Liver (tissue), 9 donors: ENCODE measurements around the gene CELF3. TPM values are rescaled to one million over a fixed set of nuclear protein-coding genes. Genes with fewer than 3 reads are reported as not detected.

ENCODE experiments used
- DNase-seq: peaks from one replicate; pipeline ENCODE4 v3.0.0-alpha.2; 2017; ENCODE audit warnings: low spot score
- H3K27ac ChIP-seq, 2 donors: one replicate each; pipeline ENCODE4 v1.7.0; 2013; ENCODE audit warnings: inconsistent platforms in 2 of 2, low read length in 2 of 2, control low read depth in 1 of 2, low read depth in 1 of 2, mild to moderate bottlenecking in 1 of 2
- H3K27me3 ChIP-seq, 4 donors: one replicate each; pipeline versions ENCODE4 v1.6.1 to v1.7.0; 2013; ENCODE audit warnings: low read length in 3 of 4, inconsistent platforms in 1 of 4, mild to moderate bottlenecking in 1 of 4, moderate library complexity in 1 of 4; ENCODE audit not compliant: control insufficient read depth in 4 of 4, insufficient read depth in 4 of 4
- H3K36me3 ChIP-seq, 4 donors: one replicate each; pipeline versions ENCODE4 v1.6.1 to v1.7.0; 2013; ENCODE audit warnings: low read length in 3 of 4, mild to moderate bottlenecking in 3 of 4, low read depth in 1 of 4, moderate library complexity in 1 of 4; ENCODE audit not compliant: control insufficient read depth in 4 of 4, insufficient read depth in 3 of 4
- H3K4me1 ChIP-seq, 4 donors: one replicate each; pipeline versions ENCODE4 v1.6.1 to v1.7.0; 2013; ENCODE audit warnings: low read length in 3 of 4, mild to moderate bottlenecking in 3 of 4, moderate library complexity in 1 of 4; ENCODE audit not compliant: control insufficient read depth in 4 of 4, insufficient read depth in 4 of 4
- H3K4me3 ChIP-seq, 3 donors: one replicate each; pipeline versions ENCODE4 v1.6.1 to v1.7.0; 2013; ENCODE audit warnings: low read length in 3 of 3, control low read depth in 1 of 3, low read depth in 1 of 3, mild to moderate bottlenecking in 1 of 3
- H3K9ac ChIP-seq, 2 donors: one replicate each; pipeline ENCODE4 v1.7.0; 2013; ENCODE audit warnings: low read length in 2 of 2, mild to moderate bottlenecking in 2 of 2, moderate library complexity in 2 of 2, control low read depth in 1 of 2, low read depth in 1 of 2
- H3K9me3 ChIP-seq, 4 donors: one replicate each; pipeline versions ENCODE4 v1.6.1 to v1.7.0; 2013; ENCODE audit warnings: low read length in 3 of 4; ENCODE audit not compliant: control insufficient read depth in 4 of 4
- EGR1 ChIP-seq, 2 donors: IDR thresholded peaks; 2 replicates each; pipeline ENCODE4 v1.6.1; 2016 to 2018; ENCODE audit warnings: antibody characterized with exemption in 2 of 2, low read depth in 2 of 2
- FOXA2 ChIP-seq: IDR thresholded peaks from 2 replicates; pipeline ENCODE4 v1.6.1; 2016; ENCODE audit warnings: antibody characterized with exemption
- HNF4A ChIP-seq, 2 donors: conservative IDR thresholded peaks; 2 replicates each; pipeline ENCODE4 v1.6.1; 2016; ENCODE audit warnings: antibody characterized with exemption in 2 of 2, mild to moderate bottlenecking in 2 of 2
- HNF4G ChIP-seq: IDR thresholded peaks from 2 replicates; pipeline ENCODE4 v1.6.1; 2016; ENCODE audit warnings: antibody characterized with exemption
- RAD21 ChIP-seq, 2 donors: IDR thresholded peaks; 2 replicates each; pipeline ENCODE4 v1.6.1; 2016; ENCODE audit warnings: antibody characterized with exemption in 2 of 2, mild to moderate bottlenecking in 2 of 2
- RXRA ChIP-seq, 2 donors: IDR thresholded peaks; 2 replicates each; pipeline ENCODE4 v1.6.1; 2017 to 2018; ENCODE audit warnings: antibody characterized with exemption in 2 of 2, mild to moderate bottlenecking in 1 of 2
- WGBS: extraction: QIAGEN DNeasy Blood & Tissue Kit; methylation state at CpG from one replicate; pipeline ENCODE4 v1.1.7; 2013; 5-methylcytosine and 5-hydroxymethylcytosine counted together
- polyA plus RNA-seq, 2 donors: library from polyadenylated mRNA; stranded (reverse) in 1 of 2; unstranded in 1 of 2; fragments of 200-250 nt in 1 of 2; fragments of >200 nt in 1 of 2; fragmentation: Nextera tagmentation in 1 of 2; extraction: Ambion mirVana in 1 of 2; gene quantifications; one replicate each; pipeline versions ENCODE4 v1.2.1 to v1.2.3, GENCODE V29; 2013 to 2015
- total RNA-seq, 2 donors: library from RNA; depleted of rRNA; stranded (reverse); fragments of >200 nt; gene quantifications; one replicate each; pipeline ENCODE4 v1.2.3, GENCODE V29; 2014
- TF ChIP-seq, protein P1 (sequence below): fragments of 150-350 bp; IDR thresholded peaks from 2 replicates; pipeline ENCODE4 v1.5.1; 2017; ENCODE audit warnings: improper control_type of control experiment, low read depth, low read length; ENCODE audit not compliant: missing input control
- TF ChIP-seq, protein P2 (sequence below): IDR thresholded peaks from 2 replicates; pipeline ENCODE4 v1.6.1; 2016; ENCODE audit warnings: antibody characterized with exemption, mild to moderate bottlenecking
- TF ChIP-seq, protein P3 (sequence below): IDR thresholded peaks from 2 replicates; pipeline ENCODE4 v1.6.1; 2016; ENCODE audit warnings: antibody characterized with exemption
- TF ChIP-seq, protein P4 (sequence below): IDR thresholded peaks from 2 replicates; pipeline ENCODE4 v1.6.1; 2016; ENCODE audit warnings: antibody characterized with exemption
- donor health status: healthy.
- donor health status: healthy.
- donor health status: healthy.
- donor health status: healthy.
- donor health status: healthy.

The CELF3 gene
- total and polyA plus RNA-seq, 4 donors: 0.28 TPM; not detected in 3

GRCh38 chr1:151756291-151756690 is 39.7 kb upstream of the CELF3 start:
- no peaks in the 10 kb centered on the region for H3K27me3 ChIP-seq
- H3K9ac ChIP-seq: no peak overlapping the region
- TF ChIP-seq, protein P1, sequence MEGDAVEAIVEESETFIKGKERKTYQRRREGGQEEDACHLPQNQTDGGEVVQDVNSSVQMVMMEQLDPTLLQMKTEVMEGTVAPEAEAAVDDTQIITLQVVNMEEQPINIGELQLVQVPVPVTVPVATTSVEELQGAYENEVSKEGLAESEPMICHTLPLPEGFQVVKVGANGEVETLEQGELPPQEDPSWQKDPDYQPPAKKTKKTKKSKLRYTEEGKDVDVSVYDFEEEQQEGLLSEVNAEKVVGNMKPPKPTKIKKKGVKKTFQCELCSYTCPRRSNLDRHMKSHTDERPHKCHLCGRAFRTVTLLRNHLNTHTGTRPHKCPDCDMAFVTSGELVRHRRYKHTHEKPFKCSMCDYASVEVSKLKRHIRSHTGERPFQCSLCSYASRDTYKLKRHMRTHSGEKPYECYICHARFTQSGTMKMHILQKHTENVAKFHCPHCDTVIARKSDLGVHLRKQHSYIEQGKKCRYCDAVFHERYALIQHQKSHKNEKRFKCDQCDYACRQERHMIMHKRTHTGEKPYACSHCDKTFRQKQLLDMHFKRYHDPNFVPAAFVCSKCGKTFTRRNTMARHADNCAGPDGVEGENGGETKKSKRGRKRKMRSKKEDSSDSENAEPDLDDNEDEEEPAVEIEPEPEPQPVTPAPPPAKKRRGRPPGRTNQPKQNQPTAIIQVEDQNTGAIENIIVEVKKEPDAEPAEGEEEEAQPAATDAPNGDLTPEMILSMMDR: no peak
- TF ChIP-seq FOXA2: no peak
- H3K9me3 ChIP-seq: no peaks in the 10 kb centered on the region
- H3K4me1 ChIP-seq: no peaks in the 10 kb centered on the region
- 86% methylated on average over 1 of the region's 1 CpG for WGBS
- H3K36me3 ChIP-seq: peaks cover 10 to 43% (median 23%) of the 10 kb centered on the region in 4 donors
- DNase-seq: no peak
- no peak overlapping the region for H3K27ac ChIP-seq
- H3K4me3 ChIP-seq: no peak overlapping the region

GRCh38 chr1:151741516-151741915 is 24.9 kb upstream of the CELF3 start:
- Histone ChIP-seq H3K4me1 (peaks cover 6 to 16% (median 14%) of the 10 kb centered on the region in 4 donors), H3K9ac (no peak overlapping the region), H3K27me3 (no peaks in the 10 kb centered on the region), H3K4me3 (no peak overlapping the region), H3K9me3 (peaks cover 0 to 4% (median 0%) of the 10 kb centered on the region in 4 donors), H3K36me3 (no peaks in the 10 kb centered on the region), H3K27ac (no peak overlapping the region)
- DNase-seq: no peak
- 96% methylated on average over 4 of the region's 4 CpGs for WGBS
- TF ChIP-seq HNF4A (conservative IDR thresholded peaks at IDR 0.05) (no peak), RAD21 (IDR thresholded peaks at IDR 0.05) (no peak)

DNA sequence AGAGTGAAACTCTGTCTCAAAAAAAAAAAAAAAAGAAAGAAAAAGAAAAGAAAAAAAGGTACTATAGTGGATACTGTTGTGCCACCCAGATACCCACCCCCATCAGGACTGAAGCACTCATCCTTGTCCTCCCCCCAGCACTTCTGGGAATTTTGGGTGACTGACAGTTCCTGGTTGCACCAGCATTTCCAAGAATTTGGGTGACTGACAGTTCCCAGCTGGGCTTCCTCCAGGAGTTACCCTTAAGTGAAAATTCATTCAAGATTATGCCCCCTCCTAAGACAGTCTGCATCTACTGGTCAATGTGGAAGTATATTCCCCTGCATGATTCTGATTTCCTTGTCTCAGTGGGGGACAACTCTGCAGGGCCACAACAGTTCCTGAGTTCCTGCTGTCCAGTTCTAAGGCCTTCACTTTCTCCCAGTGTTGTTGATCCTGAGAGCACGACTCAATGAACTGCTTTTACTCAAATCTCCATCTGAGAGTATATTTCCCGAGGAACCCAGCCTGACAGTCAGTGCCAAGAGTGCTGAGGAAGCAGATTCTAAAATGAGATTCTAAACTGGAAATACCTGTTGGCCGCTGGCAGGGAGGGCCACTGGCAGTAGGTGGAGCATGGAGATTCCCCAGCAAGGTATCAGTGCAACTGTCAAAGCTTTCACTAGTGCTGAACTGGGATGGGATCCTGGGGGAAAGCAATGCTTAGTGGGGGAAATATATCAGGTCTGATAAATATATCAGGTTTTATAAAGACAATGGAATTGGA is 23.2 kb upstream of the CELF3 start:
- Histone ChIP-seq H3K4me1 (peaks cover 6 to 19% (median 14%) of the 10 kb centered on the region in 4 donors), H3K9ac (no peak overlapping the region), H3K9me3 (peaks cover 0 to 4% (median 0%) of the 10 kb centered on the region in 4 donors), H3K27ac (peak overlapping the region; percentile 8 to 54), H3K36me3 (no peaks in the 10 kb centered on the region), H3K4me3 (no peak overlapping the region), H3K27me3 (no peaks in the 10 kb centered on the region)
- 33% methylated on average over 3 of the region's 3 CpGs for WGBS
- TF ChIP-seq RAD21 (IDR thresholded peaks at IDR 0.05) (peak; percentile 44 to 50), HNF4A (conservative IDR thresholded peaks at IDR 0.05) (peak in 1 of 2 donors; percentile 26), RXRA (IDR thresholded peaks at IDR 0.05) (peak in 1 of 2 donors; percentile 19), EGR1 (IDR thresholded peaks at IDR 0.05; ENCODE audit: low read depth in 2 of 2) (no peak), HNF4G (no peak)
- TF ChIP-seq, protein P2, sequence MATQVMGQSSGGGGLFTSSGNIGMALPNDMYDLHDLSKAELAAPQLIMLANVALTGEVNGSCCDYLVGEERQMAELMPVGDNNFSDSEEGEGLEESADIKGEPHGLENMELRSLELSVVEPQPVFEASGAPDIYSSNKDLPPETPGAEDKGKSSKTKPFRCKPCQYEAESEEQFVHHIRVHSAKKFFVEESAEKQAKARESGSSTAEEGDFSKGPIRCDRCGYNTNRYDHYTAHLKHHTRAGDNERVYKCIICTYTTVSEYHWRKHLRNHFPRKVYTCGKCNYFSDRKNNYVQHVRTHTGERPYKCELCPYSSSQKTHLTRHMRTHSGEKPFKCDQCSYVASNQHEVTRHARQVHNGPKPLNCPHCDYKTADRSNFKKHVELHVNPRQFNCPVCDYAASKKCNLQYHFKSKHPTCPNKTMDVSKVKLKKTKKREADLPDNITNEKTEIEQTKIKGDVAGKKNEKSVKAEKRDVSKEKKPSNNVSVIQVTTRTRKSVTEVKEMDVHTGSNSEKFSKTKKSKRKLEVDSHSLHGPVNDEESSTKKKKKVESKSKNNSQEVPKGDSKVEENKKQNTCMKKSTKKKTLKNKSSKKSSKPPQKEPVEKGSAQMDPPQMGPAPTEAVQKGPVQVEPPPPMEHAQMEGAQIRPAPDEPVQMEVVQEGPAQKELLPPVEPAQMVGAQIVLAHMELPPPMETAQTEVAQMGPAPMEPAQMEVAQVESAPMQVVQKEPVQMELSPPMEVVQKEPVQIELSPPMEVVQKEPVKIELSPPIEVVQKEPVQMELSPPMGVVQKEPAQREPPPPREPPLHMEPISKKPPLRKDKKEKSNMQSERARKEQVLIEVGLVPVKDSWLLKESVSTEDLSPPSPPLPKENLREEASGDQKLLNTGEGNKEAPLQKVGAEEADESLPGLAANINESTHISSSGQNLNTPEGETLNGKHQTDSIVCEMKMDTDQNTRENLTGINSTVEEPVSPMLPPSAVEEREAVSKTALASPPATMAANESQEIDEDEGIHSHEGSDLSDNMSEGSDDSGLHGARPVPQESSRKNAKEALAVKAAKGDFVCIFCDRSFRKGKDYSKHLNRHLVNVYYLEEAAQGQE: no peak
- TF ChIP-seq, protein P3, sequence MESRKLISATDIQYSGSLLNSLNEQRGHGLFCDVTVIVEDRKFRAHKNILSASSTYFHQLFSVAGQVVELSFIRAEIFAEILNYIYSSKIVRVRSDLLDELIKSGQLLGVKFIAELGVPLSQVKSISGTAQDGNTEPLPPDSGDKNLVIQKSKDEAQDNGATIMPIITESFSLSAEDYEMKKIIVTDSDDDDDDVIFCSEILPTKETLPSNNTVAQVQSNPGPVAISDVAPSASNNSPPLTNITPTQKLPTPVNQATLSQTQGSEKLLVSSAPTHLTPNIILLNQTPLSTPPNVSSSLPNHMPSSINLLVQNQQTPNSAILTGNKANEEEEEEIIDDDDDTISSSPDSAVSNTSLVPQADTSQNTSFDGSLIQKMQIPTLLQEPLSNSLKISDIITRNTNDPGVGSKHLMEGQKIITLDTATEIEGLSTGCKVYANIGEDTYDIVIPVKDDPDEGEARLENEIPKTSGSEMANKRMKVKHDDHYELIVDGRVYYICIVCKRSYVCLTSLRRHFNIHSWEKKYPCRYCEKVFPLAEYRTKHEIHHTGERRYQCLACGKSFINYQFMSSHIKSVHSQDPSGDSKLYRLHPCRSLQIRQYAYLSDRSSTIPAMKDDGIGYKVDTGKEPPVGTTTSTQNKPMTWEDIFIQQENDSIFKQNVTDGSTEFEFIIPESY: no peak
- TF ChIP-seq, protein P4, sequence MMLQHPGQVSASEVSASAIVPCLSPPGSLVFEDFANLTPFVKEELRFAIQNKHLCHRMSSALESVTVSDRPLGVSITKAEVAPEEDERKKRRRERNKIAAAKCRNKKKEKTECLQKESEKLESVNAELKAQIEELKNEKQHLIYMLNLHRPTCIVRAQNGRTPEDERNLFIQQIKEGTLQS: peak; percentile 10
- no peak for DNase-seq
